HG02884 (cell line): ENCODE results near the gene AFF1.
A peak's percentile ranks its signal among the peaks of the same experiment; 100 is the strongest.
"Not testable (repeated sequence)": the region's sequence is repeated elsewhere in the genome, so short reads cannot be mapped to it uniquely, and the experiment has no call there.

Source experiments
- ATAC-seq: cut with Tn5 transposase; IDR thresholded peaks from one replicate; pipeline ENCODE4 v1.9.1; 2021; ENCODE audit warnings: mild to moderate bottlenecking, moderate library complexity; ENCODE audit not compliant: unreplicated experiment

Gene AFF1

DNA sequence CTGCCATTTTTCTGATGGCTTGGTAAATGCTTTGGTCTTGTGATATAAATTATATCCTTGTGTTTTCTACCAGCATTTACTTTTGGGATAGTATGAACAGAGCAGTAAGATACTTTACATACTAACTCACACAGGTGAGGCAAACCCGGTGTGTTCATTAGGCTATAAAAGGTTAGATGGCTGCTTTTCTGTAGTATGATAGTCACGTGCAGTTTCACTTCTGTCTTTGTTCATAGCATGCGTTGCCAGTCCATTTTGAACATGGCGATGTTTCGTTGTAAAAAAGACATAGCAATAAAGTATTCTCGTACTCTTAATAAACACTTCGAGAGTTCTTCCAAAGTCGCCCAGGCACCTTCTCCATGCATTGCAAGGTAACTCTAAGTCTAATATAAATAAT lies 197.2 kb downstream of the AFF1 start:
- no peak for ATAC-seq

DNA sequence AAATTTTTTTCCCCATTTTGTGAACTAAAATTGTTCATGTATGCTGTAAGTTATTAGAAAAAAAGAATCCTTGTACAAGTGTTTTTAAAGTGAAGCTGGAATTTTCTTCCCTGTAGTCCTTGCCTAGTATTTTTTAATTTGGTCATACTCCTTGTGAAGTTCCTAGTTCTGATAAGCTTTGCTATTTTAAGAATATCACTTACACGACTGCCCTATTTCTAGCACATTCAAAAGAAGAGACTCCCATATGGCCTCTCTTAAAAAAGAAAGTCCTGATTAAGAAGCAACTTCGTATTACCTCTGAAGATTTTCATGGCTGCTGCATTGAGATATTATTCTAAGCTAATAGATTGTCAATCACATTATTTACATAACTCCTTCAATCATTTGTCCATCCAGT lies 198.4 kb downstream of the AFF1 start:
- no peak for ATAC-seq

DNA sequence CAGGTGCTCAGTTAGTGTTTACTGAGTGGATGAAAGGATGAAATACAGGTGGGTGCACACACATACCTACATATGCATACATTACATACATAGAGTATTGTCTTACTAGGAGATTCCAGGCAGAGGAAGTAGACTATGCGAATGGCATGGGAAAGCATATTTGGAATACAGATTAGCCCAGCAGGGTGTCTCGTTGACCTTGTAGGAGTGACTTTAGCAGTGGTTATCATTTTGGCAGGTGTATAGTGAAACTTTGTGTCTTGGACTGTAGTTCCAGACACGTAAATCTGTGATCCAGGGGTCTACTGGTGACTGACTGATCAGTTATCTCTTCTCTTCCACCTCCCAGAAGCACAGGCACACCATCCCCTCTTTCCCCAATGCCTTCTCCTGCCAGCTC lies 199.3 kb downstream of the AFF1 start:
- ATAC-seq: no peak

DNA sequence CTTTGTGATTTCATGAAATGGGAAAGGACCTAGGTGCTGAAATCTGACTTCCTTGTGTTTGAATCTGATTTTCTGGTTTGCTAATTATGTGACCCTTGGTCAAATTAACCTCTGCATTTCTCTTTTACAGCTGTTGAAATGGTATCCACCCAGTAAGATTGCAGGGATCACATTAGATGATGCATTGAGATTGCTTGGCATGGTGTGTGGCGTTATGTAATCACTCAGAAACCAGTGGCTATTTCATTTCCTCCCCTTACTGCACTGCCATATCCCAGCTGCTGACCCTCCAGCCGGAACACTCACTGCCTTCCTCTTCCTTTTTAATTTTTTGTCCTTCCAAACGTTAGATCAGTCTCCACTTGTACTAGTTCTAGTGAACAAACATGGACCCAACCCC lies 206.6 kb downstream of the AFF1 start:
- no peak for ATAC-seq

DNA sequence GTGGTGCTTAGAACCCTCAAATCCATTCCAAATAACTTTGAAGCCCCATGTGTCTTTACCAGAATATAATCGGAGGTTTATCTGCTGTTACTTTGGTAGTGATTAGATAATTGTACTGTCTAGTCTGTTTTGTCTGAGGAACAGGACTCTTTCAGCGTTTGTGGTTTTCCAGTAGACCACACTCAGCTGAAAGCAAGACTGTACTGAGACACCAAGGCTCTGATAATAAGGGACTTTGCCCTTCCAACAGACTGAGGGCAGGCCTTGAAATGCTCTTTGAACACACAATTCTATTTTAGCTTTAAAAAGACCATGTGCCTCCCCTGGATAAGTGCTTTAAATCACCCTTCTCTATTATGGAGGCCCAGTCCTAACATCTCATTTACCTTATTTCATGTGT lies 209.5 kb downstream of the AFF1 start:
- no peak for ATAC-seq

DNA sequence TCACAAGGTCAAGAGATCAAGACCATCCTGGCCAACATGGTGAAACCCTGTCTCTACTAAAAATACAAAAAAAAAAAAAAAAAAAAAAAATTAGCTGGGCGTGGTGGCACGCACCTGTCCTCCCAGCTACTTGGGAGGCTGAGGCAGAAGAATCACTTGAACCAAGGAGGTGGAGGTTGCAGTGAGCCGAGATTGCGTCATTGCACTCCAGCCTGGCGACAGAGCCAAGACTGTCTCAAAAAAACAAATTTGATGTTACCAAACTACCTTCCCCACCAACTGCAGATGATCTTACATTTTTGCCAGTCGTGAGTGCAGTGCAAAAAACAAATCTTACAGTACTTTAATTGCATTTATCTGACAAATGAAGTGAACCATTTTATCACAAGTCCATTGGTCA lies 211.1 kb downstream of the AFF1 start:
- ATAC-seq: not testable (repeated sequence)

DNA sequence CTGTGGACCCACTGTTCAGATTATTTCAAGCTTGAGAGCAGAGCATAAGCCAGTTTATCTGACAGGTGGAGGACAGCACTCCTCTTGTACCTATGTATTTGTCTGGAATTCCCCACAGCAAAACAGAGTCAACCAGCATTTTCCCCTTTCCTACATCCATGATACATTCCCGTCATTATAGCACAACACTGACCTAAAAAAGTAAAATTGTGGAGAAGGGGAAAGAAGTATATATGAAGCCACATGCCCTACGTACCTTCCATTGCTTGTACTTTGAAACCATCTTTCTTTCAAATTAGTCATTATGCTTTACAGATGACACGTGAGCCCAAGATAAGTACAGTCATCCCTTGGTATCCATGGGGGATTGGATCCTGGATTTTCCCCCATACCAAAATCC lies 212.3 kb downstream of the AFF1 start:
- no peak for ATAC-seq

DNA sequence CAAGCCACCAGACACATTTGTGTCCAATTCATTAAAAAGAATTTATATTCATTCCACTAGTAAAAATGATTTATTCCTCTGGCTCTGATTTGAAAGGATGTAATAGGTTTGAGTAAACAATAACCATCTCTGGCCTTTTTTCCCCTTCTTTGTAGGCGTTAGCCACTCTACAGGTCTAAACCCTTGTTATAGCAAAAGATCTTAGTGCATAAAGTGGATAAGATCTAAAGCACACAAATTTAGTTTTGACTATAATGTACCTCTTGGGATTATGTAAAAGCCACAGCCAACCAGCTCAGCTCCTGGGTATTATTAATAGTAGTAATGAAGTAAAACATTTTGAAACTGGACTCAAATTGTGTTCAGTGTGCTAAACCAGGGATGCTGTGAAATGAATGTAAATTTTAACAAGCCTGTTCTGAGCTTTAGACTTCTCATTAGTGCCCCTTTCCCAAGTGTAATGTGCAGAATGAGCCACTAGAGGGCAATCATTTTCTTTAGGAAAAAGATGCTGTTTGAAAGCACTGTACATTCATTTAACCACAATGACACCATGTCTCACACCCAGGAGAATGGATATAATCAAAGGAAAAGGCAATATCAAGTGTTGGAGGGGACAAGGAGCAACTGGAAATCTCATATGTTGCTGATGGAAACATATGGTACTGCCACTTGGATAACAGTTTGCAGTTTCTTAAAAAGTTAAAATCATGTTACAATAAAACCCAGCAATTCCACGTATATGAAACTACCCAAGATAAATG lies 215.9 kb downstream of the AFF1 start:
- peak; percentile 50 for ATAC-seq

DNA sequence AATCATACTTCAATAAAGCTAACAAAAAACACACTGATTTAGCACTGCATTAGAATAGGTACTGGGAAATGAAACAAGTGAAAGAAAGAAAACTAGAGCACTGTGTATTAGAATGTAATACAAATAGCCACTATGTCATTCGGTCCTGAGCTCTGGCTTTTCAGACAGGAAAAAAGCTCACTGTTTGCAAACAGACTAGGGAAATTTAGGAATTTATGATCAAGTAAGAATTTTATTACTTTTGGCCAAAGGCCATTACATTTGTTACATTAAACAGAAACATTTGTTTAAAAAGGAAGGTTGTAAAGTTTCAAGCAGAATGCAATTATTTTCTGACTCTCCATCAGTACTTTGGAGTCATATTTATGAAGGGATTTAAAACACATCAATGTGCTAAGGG lies 216.9 kb downstream of the AFF1 start:
- no peak for ATAC-seq

DNA sequence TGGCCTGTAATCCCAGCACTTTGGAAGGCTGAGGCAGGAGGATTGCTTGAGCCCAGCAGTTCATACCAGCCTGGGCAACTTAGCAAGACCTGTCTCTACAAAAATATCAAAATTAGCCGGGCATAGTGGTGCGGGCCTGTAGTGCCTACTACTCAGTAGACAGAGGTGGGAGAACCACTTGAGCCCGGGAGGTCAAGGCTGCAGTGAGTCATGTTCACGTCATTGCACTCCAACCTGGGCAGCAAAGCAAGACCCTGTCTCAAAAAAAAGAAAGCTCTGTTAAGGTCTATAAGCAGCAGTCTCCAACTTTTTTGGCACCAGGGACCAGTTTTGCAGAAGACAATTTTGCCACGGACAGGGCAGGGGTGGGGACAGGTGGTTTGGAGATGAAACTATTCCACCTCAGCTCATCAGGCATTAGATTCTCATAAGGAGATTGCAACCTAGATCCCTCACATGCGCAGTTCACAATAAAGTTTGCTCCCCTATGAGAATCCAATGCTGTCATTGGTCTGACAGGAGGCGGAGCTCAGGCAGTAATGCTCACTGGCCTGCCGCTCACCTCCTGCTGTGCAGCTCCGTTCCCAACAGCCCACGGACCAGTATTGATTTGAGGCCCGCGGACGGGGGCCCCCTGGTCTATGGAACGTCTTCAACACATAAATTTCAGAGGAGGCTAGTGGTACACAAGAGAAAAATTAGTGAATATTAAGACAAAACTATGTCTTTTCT lies 217.7 kb downstream of the AFF1 start:
- no peak for ATAC-seq

DNA sequence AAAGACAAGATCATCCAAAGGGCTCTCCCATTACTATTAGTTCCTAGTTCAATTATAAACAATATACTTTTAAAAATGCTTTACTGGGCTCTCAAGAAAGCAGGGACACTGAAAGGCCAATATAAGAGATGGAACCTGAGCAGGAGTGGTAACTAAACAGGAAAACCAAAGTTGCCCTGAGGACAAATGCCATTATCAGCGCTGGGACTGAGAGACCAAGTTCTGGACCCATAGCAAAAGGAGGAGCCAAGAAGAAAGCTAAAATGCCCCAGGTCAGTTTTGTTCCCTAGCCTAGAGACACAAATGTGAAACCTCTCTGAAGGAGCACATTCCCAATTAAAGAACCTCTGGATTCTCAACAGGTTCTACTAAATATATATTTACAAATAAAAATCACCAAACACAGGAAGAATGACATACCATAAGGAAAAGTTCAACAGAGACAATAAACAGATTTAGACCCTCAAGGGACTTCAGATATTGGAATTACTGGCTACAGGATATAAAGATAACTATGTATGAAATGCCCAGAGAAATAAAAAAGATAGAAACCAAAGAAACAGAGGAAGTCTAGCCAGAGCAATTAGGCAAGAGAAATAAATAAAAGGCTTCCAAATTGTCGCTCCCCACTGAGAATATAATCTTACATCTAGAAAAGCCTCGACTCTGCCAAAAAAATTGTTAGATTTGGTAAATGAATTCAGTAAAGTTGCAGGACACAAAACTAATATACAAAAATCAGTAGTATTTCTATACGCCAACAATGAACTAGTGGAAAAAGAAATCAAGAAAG lies 218.5 kb downstream of the AFF1 start:
- no peak for ATAC-seq

DNA sequence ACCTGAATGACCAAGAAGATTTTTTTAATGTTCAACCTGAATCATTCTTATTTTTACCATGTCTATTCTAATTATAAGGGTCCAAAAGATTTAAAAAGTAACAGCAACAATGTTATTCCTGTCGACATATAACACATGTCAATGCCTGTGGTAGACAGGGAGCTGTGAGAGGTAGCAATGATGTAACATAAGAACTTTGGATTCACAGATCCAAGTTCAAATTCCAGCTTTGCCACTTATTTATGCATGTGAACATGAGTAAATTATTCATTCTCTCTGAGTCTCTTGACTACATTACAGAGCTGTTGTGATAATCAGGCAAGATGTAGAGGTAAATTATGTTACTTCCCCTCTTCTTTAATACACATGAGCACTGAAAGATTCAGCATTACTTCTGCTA lies 231.1 kb downstream of the AFF1 start:
- ATAC-seq: no peak

DNA sequence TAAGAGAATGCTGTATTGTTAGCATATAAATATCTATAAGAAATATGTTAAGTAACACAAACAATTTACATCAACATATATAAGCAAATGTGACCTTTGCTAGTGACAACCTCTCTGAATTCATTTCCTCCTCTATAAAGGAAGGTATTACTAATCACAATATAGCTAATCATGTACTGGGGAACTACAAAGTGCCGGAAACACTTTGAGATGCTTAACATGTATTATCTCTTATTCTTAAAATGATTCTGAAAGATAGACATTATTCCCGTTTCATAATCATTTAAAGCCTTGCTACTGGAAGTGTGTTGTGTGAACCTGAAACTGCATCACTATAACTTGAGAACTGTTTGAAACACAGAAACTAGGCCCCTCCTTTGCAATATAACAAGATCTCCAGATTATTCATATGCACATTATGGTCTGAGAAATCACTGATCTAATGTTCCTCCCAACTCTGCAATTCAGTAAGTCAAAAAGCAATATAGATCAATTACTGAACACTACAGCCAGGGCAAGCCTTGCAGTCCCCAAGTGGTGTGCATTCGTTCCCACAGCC lies 231.6 kb downstream of the AFF1 start:
- ATAC-seq: no peak

DNA sequence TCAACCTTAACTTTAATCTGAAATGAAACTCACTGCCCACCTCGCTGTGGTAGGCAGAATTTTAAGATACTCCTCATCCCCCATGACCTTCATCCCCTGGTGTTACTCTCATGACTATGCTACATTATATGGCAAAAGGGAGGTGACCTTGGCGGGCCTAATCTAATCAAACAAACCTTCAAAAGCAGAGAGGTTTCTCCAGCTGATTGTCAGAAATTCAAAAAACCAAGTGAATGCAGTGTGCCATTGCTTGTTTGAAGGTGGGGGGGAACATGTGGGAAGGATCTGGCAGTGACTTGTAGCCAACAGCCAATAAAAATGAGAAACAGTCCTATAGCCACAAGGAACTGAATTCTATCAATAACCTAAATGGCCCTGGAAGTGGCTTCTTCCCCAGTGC lies 237.1 kb downstream of the AFF1 start:
- ATAC-seq: no peak

DNA sequence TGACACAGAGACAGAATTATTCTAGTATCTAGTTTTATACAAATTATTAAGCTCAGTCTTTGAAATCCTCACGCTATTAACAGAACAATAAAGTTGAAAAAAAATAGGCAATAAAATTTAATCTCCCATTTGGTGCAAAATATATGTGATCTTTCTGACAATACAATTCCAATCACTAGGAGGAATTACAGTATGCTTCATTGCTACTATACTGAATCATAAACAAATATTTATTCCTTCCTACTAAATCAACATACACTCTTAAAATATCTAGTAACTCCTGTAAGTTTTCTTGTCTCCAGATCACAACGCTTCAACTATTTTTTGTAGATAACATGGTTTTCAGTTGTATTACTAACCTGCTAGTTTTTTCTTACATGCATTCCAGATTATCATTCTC lies 239.9 kb downstream of the AFF1 start:
- ATAC-seq: no peak

DNA sequence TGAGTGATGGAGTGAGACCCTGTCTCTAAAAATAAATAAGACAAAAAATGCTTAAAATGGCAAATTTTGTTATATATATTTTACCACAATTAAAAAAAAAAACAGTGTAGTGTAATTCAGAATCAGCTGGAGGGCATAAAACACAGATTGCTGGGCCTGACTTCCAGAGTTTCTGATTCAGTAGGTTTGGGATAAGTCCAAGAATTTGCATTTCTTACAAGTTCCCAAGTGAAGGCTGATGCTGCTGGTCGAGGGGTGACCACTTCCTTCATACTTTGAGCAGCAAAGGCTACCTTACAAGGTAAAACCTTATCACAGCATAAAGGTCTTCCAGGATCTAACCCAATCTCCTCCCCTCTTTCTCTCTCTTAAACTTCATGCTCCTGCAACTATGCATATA lies 244.9 kb downstream of the AFF1 start:
- ATAC-seq: no peak

DNA sequence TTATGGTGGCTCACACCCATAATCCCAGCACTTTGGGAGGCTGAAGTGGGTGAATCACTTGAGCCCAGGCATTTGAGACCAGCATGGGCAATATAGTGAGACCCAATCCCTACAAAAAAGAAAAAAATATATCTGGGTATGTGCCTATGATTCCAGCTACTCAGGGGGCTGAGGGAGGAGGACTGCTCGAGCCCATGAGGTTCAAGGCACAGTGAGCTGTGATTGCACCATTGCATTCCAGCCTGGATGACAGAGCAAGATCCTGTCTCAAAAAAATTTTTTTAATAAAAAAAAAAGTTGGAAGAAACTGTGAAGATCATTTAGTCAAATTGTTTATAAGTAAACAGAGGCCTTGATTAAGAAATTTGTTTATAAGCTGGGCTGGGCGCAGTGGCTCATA lies 246.0 kb downstream of the AFF1 start:
- no peak for ATAC-seq

DNA sequence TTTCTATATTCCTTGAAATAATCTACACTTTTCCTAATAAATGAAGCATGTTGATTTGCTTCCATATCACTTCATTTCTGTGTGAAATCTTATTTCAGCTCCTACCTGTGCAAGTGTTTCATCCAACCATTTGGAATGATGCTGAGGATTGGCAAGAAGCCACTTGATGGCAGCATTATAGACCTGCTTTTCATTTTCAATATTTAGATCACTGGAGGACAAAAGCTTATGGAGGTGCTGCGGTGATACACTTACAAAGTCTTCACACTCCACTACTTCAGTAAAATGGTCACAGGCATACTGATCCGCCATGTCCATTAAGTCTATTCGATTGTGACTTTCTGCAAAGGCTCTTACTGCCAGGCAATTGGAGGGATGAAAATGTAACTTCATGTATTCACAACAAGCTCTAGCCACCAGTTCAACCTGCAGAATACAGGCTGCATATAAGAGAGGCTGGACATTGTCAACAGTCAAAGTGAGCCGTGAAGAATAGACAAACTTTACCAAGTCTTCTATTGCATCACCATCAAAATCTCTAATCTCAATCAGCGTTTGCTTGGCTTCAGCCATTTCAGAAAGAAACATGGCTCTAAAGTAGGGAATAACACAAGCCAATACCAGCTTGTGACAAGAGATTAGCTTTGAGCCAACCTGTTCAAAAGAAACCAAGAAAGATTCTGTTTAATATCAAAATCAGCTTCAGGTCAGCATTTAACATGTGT lies 250.5 kb downstream of the AFF1 start:
- ATAC-seq: no peak

DNA sequence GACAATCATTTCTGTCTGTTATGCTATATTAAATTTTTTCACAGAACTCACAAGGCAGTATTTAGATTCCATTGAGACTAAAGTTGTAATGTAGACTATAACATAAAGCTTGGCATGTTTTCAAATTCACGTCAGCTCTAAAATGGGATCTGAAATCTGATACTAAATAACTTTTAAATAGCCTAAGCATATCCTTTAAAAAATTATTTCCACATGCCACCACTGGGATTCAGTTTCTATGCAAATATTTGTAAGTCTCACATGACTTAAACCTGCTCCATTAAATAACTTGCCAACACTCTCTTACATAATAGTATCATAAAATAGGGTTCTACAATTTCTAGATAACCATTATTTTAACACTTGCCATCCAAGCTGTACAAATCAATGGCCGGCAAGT lies 253.2 kb downstream of the AFF1 start:
- ATAC-seq: no peak

DNA sequence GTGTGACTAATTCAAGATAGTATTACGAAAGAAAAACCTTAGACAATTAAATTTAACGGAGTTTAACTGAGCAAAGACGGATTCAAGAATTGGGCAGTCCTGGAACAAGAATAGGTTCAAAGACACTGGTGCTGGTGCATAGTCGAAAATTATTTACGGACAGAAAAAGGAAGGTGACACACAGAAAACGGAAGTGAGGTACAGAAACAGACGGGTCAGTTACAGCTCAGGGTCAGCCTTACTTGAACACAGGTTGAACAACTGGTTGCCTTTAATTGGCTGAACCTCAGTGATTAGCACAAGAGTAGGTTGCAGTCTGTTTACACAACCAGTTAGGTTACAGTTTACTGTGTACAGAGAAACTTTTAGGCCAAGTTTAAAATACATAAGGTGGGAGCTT lies 254.1 kb downstream of the AFF1 start:
- ATAC-seq: no peak
